GM03348 (cell line): ENCODE data around the gene RBAK.
"Not testable (repeated sequence)": the region's sequence is repeated elsewhere in the genome, so short reads cannot be mapped to it uniquely, and the experiment has no call there.

Source experiments
- DNase-seq: peaks from one replicate; pipeline ENCODE4 v3.0.0; 2012; ENCODE audit warnings: low spot score

Gene RBAK

GRCh38 chr7:5051731-5052130, 6.1 kb downstream of the RBAK start:
- not testable (repeated sequence) for DNase-seq

GRCh38 chr7:5053175-5053574, 7.5 kb downstream of the RBAK start:
- no peak for DNase-seq

GRCh38 chr7:5063698-5064097, 18.0 kb downstream of the RBAK start:
- DNase-seq: no peak

GRCh38 chr7:5064391-5065106, 18.9 kb downstream of the RBAK start:
- DNase-seq: no peak

GRCh38 chr7:5065107-5065407, 19.4 kb downstream of the RBAK start:
- DNase-seq: no peak

GRCh38 chr7:5068521-5068920, 22.9 kb downstream of the RBAK start:
- no peak for DNase-seq

- no peak for DNase-seq
These were observed 24.5 kb downstream of the RBAK start for GRCh38 chr7:5070206-5070605.

GRCh38 chr7:5075187-5075586, 29.5 kb downstream of the RBAK start:
- DNase-seq: not testable (repeated sequence)

GRCh38 chr7:5077740-5078139, 32.1 kb downstream of the RBAK start:
- no peak for DNase-seq

- DNase-seq: no peak
These were observed 37.1 kb downstream of the RBAK start for GRCh38 chr7:5082806-5083205.

GRCh38 chr7:5083311-5083711, 37.7 kb downstream of the RBAK start:
- DNase-seq: no peak

GRCh38 chr7:5086256-5086655, 40.6 kb downstream of the RBAK start:
- no peak for DNase-seq

- not testable (repeated sequence) for DNase-seq
These were observed 42.7 kb downstream of the RBAK start for GRCh38 chr7:5088228-5088833.

GRCh38 chr7:5088906-5089305, 43.2 kb downstream of the RBAK start:
- no peak for DNase-seq

GRCh38 chr7:5093948-5094347, 48.3 kb downstream of the RBAK start:
- no peak for DNase-seq

GRCh38 chr7:5094641-5095040, 49.0 kb downstream of the RBAK start:
- no peak for DNase-seq

- DNase-seq: no peak
These were observed 70.7 kb downstream of the RBAK start for GRCh38 chr7:5116359-5116758.

- DNase-seq: no peak
These were observed 71.7 kb downstream of the RBAK start for GRCh38 chr7:5117095-5117970.
